GM19324 (cell line): ENCODE measurements around the gene SLC25A23.
"Not testable (repeated sequence)": the region's sequence is repeated elsewhere in the genome, so short reads cannot be mapped to it uniquely, and the experiment has no call there.

ENCODE experiments used
- ATAC-seq: cut with Tn5 transposase; IDR thresholded peaks from one replicate; pipeline ENCODE4 v1.9.1; 2021; ENCODE audit warnings: mild to moderate bottlenecking, moderate library complexity; ENCODE audit not compliant: unreplicated experiment, low FRiP score

Gene SLC25A23

DNA sequence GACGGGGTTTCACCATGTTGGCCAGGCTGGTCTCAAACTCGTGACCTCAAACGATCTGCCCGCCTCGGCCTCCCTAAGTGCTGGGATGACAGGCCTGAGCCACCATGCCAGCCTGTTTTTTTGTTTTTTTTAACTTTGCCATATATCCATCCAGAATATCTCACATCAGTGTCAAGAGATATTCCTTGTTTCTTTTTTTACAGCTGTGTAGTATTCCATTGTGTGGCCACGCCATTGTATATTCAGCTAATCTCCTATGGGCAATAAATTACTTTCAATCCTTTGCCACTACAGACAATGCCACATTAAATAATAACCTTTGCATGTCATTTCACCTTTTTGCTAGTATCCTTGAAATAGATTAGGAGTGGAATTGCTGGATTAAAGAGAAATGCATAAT is 50.2 kb downstream of the SLC25A23 start:
- ATAC-seq = no peak

DNA sequence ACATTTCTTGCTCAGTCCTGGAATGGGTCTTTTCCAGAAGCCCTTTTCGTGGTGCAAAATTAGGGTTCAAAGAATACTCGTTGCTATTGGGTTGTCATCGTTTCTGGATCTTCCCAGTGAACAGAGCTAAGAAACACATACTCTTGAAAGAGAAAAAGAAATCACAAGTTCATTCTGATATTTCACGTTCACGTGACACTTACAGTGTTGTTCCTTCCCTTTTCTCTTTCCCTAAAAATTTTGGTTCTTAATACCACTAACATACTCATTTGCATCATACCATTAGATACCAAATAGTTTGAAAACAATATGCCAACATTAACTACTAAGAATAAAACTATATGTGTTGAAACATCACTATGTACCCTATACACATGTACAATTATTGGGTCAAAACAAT is 53.2 kb downstream of the SLC25A23 start:
- ATAC-seq = no peak

DNA sequence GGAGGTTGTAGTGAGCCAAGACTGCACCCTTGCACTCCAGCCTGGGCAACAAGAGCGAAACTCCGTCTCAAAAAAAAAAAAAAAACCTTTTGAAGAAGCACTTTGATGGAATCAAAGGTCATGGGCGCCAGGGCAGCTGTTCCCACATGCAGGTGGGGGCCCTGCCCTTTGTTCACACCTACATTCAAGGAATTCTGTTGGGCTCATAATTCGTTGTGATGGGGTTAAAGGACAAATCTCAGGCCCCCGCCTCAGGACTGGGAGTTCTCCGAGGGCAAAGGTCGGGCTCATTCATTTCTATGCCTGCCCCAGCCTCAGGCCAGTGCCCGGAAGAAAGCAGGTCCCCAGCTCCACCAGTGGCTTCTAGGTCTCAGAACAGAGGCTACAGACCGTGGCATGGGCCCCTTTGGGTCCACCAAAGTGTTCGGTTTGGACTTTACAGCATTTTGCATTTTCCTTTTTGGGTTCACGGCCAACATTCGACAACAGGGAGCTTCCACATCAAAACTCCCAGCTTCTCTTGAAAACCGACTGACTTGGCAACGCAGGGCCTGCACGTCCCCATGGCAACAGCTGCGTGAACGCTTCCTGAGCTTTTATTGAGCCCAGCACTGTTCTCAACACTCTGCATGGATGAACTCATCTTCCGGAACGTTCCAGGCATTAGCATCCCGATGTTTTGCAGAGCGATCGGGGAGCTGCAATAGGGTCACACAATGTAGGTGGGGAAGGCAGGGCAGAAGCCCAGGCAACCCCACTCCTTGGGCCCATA is 56.6 kb downstream of the SLC25A23 start:
- ATAC-seq = no peak

DNA sequence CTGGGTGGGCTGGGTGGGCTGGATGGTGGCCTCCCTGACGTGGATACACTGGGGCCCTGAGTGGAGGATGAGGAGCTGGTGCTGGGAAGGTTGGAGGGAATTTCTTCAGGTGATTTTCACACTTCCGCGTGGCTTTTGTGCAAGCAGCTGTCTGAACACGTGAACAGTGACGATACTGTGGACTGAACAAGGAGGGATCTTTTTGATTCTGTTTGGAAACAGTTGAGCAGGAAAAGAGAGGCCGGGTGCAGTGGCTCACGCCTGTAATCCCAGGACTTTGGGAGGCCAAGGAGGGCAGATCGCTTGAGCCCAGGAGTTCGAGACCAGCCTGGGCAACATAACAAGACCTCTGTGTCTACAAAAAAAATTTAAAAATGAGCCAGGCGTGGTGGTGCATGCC is 57.5 kb downstream of the SLC25A23 start:
- no peak for ATAC-seq

DNA sequence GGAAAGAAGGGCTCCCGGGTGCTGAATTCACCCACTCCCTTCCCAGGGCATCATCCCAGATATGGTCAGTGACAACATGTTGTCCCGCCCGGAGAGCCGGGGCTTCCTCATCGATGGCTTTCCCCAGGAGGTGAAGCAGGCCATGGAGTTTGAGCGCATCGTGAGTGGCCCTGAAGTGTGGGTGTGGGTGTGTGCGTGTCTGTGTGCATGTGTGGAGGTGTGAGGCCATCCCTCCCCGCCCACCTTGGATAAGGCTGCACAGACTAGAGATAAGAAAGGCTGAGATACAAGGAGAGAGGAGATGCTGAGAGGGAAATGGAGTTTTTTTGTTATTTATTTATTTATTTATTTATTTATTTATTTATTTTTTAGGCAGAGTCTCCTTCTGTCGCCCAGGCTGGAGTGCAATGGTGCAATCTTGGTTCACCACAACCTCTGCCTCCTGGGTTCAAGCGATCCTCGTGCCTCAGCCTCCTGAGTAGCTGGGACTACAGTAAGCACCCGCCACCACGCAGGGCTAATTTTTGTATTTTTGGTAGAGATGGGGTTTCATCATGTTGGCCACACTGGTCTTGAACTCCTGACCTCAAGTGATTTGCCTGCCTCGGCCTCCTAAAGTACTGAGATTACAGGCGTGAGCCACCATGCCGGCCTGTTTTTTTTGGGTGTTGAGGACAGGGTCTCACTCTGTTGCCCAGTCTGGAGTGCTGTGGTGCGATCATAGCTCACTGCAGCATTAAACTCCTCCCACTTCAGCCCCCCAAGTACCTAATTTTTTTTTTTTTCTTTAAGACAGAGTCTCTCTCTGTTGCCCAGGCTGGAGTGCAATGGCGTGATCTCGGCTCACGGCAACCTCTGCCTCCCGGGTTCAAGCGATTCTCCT is 59.3 kb downstream of the SLC25A23 start:
- not testable (repeated sequence) for ATAC-seq

DNA sequence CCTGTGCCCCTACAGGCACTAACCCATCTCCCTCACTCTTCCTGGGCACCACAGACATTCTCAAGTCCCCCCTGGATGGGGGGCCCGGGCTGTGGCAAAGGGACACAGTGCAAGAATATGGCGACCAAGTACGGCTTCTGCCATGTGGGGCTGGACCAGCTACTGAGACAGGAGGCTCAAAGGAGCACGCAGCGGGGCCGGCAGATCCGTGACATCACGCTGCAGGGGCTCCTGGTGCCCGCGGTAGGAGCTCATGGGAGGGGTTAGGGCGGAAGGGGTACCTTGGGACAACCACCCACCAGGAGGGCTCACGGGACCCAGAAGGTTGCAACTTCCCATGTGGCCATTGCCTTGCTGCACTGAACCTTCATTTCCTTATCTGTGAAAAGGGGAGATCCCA is 63.3 kb downstream of the SLC25A23 start:
- no peak for ATAC-seq

DNA sequence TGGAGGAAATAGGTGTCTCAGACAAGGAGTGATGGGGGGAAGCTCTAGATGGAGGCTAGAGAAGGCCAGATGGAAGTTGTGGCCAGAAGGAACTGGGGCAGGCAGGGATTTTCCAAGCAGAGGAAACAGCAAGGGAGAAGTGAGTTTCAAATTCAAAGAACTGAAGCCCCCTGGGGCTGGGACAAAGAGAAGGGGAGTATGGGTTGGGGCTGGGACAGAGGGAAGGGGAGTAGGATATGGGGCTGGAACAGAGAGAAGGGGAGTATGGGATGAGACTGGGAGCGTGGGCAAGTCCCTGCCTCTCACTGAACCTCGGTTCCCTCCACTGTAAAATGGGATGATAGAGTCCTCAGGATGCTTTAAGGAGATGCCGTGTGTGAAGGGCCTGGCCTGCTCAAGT is 64.8 kb downstream of the SLC25A23 start:
- ATAC-seq = no peak

DNA sequence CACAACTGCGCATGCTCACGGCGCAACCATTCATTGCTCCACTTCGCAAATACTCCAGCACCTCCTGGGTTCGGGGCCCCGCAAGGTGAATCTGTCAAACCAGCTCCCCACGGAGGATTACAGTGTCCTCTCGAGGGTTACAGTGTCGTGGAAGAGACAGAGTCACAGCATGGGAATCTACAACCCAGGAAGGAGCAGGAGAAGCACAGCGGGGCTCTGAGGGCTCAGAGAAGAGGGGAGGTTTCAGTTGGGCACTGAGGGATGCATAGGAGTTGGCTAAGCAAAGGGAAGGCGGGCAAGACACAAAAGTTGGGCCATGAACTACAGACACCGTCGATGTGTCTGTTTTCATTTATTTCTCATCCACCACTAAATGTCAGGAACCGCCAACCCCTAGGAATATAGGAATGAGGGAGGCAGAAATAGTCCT is 65.6 kb downstream of the SLC25A23 start:
- ATAC-seq = no peak

DNA sequence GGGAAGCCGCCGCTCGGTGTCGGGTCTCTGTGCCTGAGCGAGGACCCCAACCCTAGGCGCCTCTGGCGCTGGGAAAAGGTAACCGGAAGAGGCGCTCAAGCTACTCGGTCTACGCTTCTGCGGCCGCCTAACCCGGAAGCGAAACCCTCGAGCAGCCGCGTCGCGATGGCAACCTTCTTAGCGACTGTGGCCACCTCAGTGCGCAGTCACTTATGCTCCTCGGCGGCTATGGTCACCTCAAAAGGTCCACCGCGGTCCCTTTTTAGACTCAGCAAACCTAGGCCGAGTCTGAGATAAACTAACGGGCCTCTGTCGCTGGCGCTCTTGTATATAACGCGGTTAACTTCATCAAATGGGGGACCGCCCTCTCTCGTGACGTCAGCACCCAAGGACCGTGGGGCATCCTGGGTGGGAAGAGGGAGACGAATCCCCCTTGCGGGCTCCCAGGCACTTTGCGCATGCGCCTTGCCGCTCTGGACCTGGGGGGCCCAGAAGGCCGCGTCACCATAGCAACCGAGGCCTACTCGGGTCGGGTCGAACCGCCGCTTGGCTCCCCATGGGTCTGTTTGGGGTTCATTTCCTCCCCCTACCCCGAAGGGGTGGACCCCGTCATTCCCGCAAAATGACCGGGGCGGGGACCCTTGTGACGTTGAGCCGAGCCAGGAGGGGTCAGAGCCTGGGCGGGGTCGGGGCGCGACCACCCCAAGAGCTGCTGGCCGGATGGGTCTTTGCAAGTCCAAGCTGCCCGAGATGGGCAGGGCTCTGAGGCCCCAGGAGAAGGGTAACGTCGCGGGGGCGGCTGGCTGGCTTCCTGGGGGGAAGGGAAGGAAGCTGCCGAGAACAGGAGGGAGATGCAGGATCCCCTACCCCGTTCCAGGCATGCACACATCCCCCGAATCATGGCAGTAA is 66.3 kb downstream of the SLC25A23 start, which contains the start of gene GTF2F1:
Gene GTF2F1, minus strand, starts transcription at position 91 of the 909 bp plus-strand sequence. CDS start 169 bp downstream, outside the sequence.
- ATAC-seq = peak; percentile 85

DNA sequence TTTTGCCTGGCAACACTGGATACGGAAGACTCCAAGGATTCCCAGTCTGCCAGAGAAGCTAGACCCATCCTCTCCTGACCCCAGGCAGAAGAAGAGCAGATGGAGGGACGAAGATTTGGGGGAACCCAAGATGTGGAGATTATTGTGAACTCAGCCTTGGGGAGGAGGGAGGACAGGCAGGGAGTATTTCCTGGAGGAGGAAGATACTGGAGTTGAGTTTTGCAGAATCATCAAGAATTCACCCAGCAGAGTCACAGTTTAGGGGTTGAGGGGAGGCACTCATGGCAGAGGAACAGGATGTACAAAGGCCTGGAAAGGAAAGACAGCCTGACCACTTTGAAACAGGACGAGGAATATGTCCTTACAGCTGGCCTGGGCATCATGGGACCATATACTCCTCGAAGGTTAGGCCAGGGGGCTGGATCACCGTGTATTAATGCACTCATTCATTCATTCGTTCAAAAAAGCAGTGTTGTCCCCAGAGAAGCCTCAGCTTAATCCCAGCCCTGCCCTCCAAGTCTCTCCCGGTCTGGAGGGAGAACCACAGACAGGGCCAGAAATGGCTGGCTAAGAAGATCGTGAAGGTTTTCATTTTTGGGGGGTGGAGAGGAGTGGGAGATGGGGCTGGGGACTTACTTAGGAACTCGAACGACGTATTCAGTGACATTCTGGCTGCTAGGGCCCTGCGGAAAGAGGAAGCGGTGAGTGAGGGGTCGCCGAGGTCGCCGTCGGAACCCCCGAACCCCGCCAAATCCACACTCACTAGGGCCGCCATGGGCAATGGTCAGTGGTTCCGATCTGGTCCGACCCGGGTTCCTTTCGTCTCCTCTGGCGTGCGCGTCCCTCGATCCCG is 67.1 kb downstream of the SLC25A23 start:
- no peak for ATAC-seq
